GM18951 (cell line): Measurements from ENCODE around the gene AQP11.
A peak's percentile ranks its signal among the peaks of the same experiment; 100 is the strongest.
"Not testable (repeated sequence)": the region's sequence is repeated elsewhere in the genome, so short reads cannot be mapped to it uniquely, and the experiment has no call there.

Source experiments
- POLR2A ChIP-seq: IDR thresholded peaks from 4 replicates; pipeline ENCODE4 v1.6.1; 2011; ENCODE audit warnings: mild to moderate bottlenecking; ENCODE audit not compliant: insufficient read length, insufficient read depth; ENCODE audit errors: extremely low read depth
- in situ Hi-C: fragments of 300-500 bp; cut with MboI; formaldehyde crosslinking; loops from one replicate; pipeline ENCODE4 v1.12.0; 2022; ENCODE audit warnings: low sequenced_read_pairs, mixed read lengths, inconsistent platforms; ENCODE audit not compliant: unreplicated experiment

AQP11 gene

DNA sequence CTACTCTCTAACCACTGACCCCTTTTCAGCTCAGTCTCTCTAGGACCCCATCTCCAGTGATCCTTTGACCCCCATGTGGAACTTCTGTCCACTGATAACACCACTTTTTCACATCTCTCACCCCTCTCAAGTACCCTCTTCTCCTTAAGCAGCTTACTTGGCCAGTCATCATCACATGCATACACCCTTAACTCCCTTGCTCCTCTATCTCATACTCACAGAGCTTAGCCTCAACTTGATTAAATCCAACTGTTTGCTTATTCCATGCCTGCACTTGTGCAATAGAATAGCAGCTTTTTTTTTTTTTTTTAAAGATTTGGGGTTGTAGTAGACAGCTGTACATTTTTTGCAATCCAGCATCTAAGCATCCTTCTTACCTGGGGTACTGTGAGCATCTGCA is 22.2 kb downstream of the AQP11 start:
- in situ Hi-C loops = no loop called here
- no peak for TF ChIP-seq POLR2A

DNA sequence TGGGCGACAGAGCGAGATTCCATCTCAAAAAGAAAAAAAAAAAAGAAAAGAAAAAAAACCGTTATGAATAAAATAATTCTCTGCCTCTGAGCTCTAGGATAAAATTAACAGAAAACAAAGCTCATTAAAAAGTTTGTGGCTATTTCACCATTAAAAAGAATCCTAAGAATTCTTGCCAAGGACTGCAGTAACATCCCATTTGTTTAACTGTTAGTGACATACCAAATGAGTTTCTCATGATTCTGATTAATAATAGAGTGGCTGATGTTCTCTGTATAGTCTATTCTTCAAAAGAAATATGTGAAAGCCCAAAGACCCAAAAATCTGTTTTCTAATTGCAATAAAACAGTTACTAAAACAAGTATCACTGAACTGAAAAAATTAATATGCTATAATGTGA is 28.1 kb downstream of the AQP11 start:
- TF ChIP-seq POLR2A = no peak
- in situ Hi-C loops = no loop called here

DNA sequence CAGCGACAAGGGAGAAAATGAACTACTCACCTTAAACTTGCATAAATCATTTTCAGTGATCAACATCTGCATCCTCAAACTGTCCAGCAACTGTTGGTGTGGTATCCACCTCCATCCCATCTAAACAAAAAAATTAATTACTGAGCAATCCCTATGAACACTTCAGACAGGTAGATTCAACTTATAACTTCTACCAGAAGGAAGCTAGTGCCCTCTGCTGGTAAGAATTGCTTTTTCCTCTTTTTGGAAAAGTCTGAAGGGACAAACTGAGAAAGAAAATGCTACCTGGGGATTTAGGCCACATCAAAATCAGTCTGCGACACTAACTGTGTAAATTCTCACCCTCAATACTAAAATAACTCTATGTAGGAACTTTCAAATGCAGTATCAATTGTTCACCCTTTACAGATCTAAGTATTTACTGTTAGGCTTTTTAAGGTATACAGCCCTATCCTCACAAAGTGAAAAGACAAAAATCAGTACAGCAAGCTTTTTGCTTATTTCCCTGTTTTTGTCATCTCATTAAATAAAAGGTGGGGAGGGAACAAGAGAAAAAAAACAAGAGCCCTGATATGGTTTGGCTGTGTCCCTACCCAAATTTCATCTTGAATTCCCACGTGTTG is 29.9 kb downstream of the AQP11 start:
- in situ Hi-C loops = no loop called here
- TF ChIP-seq POLR2A = no peak

DNA sequence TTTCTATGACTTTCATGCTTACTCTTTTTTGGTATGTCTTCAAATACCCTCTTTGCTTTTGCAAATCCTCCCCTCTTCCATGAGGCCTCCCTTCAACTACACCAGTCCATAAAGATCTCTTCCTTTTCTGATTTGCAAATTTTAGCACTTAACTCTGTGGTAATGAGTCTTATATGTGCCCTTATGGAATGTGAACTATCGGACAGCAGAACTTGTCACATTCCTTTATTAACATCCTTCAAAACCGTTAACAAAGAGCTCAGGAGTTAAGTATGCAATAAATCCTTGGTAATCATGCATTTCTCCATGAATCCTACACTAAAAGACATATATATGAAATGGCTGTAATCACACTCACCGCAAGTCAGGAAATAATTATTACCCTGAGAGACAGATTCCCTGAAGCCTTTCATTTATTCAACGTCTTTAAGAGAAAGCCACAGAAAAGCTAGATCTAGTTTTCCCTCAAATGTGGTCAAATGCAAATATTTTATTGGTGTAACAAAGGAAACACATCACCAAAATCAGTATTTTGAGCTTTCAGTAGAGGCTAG is 40.5 kb downstream of the AQP11 start:
- TF ChIP-seq POLR2A = no peak
- in situ Hi-C loops = no loop called here

DNA sequence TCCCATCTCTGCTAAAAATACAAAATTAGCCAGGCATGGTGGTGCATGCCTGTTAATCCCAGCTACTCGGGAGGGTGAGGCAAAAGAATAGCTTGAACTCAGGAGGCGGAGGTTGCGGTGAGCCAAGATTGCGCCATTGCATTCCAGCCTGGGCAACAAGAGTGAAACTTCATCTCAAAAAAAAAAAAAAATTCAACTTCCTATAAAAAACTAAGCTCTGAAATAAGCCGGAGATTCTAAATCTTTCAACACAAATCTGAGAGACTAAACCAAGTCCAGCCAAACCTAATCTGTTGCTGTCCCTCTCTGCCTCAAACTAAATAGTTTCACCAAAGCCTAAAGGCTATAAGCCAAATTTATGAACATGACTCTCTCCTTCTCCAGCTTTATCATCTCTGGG is 44.2 kb downstream of the AQP11 start:
- in situ Hi-C loops = not testable (repeated sequence)

DNA sequence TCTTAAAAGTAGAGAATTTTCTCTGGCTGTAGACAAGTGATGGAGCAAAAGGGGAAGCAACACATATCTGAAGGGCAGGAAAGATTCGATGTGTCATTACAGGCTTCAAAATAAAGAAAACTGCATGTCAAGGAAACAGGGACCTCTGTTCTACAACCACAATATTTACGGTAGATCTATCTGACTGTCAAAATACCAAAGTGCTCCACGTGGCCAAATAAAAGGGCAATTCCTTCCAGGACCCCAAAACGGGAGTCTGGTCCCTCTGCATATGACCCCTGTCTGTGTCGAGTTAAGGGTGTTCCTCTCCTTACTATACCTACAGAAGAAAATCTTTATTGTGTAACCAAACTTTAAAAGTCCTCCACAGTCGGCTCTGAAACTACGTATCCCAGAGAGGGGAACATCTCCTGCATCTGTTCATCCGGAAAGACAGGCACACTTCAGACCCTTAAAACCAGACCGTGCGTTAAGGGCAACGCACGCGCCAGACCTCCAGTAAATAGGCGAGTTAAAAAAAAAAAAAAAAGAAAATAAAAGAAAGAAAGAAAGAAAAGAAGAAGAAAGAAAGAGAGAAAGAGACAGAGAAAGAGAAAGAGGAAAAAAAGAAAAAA is 47.1 kb downstream of the AQP11 start:
- in situ Hi-C loops = no loop called here
- no peak for TF ChIP-seq POLR2A

DNA sequence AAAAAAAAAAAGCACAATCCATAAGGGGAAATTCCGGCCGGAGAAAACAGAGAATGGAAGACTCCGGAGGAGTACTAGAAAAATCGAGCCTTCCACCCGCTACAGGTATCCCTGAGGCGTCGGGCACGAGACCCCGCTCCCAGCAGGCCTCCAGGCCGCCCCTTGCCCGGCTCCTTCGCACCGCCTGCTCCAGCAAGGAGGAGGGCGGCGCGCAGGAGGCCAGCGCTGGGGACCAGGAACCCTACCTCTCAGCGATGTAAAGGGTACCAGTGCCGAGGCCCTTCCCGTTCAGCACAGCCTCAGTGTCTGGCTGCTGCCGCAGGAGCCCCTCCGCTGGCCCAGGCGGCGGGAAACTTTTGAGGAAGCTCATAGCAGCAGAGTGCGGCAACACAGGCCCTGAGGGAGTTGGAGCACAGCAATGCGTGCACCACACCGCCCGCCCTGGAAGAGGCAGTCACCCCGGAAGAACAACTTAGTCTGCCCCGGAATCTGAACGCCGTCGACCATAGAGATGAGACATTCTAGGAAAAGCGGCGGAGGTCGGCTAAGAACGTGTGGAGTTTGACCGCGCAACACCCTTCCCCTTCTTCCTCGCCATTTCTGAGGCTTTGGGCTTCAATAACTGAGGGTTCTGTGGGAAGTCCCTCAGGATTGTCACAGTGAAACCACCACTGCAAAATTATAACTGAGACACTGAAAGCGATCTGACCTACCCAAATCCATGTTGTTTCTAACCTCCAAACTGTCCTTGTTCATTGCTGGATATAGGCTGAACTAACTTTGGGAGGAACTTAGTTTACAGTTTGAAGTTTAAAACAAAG is 47.8 kb downstream of the AQP11 start, which contains the start of gene CLNS1A:
Gene CLNS1A, minus strand, starts transcription at position 450 of the 821 bp plus-strand sequence. Its CDS starts 80 bp downstream, at position 370.
- peak; percentile 92 for TF ChIP-seq POLR2A
- in situ Hi-C loops = no loop called here

DNA sequence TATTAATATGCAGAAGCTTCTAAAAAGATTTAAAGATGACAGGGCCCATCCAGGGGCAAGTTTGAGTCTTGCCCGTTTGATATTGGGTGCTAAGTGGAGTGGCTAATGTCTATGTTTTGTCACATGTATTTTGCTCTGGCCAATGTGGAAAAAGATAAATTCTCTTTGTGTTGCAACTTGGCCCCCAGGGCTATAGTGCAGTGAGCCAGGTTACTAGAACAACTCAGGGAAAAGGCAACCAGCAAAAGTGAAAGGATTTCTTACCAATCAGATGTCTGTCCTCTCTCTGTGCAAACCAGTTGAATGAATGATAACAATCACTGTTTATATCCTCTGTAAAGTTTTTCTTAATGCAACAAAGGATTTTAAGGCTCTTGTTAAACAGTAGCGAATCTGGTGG is 52.5 kb downstream of the AQP11 start:
- in situ Hi-C loops = no loop called here
- no peak for TF ChIP-seq POLR2A

DNA sequence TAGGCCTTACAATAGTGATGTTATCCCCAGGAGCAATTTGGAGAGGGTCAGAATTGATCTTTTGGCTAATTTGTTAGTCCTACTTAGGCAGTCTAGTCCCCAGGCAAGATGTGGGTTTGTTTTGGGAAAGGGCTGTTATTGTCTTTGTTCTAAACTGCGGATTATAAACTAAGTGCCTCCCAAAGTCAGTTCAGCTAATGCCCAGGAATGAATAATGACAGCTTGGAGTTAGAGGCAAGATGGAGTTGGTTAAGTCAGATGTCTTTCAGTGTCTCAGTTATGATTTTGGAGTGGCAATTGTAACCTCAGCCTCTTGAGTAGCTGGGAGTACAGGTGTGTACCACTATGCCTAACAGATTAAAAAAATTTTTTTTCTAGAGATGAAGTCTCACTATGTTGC is 55.1 kb downstream of the AQP11 start:
- in situ Hi-C loops = no loop called here
- TF ChIP-seq POLR2A = no peak

DNA sequence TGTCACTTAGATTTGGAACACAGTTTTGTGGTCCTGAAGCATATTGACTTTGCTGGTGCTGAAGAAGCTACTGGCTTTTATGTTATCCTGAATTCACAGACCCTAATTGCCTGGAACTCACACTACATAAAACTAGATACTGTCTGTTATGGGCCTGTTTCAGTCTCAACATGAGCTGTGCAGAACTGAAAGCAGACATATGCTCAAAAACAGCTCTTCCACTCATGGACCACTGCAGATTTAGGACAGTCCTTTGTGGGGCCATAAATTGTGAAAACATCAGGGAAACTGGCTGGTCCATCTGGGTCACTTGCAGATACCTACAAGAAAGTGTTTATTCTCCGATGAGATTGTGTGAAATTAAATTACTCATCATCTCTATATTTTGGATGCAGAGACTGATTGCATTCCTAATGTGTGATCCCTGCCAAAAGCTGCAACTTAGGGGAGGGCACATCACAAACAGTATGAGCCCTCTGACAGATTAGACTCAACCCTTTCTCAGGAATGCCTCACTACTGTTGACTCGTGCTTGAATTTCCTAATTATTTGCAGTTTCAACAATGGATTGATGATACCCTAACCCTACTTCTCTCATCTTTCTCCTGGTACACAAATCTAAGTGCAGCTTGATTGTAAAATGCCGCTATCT is 58.0 kb downstream of the AQP11 start:
- in situ Hi-C loops = no loop called here
- TF ChIP-seq POLR2A = no peak

DNA sequence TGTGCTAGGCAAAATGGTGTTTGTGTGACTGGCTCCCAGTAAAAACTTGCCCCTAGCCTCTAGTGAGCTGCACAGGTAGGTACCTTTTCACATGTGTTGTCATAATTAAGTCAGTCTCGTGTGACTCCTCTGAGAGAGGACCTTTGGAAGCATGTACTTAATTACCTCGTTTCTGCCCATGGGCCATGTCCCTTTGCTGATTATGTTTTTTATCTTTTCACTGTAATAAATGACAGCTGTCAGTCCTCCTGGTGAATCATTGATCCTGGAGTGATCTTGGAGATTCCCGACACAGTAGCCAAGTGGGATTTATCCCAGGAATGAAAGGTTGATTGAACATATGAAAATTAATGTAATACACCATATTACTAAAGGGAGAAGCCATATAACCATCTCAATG is 60.4 kb downstream of the AQP11 start:
- in situ Hi-C loops = no loop called here
- no peak for TF ChIP-seq POLR2A

DNA sequence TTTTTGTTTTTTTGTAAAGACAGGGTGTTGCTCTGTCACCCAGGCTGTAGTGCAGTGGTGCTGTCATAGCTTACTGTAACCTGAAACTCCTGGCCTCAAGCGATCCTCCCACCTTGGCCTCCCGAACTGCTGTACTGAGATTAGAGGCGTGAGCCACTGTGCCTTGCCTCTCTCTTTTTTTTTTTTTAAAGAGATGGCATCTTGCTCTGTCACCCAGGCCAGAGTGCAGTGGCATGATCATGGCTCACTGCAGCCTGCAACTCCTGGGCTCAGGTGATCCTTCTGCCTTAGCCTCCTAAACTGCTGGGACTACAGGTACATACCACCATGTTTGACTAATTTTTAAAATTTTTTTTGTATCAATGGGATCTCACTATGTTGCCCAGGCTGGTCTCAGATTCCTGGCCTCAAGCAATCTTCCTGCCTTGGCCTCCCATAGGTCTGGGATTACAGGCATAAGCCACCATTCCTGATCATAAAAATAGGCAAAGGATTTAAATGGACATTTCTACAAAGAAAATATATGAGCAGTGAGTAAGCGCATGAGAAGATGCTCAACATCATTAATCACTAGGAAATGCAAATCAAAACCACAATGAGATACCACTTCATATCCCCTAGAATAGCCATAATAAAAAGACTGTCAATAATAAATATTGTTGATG is 65.1 kb downstream of the AQP11 start:
- in situ Hi-C loops = no loop called here
- TF ChIP-seq POLR2A = no peak

DNA sequence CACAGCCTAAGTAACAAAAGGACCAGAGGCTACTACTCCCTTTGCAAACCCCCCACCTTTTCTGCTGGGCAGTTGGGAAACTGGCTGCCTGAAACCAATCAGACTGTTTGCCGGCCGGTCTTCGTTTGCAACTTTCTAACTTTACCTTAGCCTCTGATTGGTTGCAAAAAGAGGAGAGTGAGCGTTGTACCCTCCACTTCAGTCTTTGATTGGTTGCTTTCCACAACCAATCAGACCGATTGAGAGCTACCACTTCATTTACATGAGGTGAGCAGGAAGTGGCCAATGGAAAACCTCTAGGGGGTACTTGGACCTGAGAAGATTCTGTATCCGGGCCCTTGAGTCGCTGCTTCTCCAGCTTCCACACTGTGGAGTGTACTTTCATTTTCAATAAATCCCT is 66.6 kb downstream of the AQP11 start:
- in situ Hi-C loops = no loop called here
- TF ChIP-seq POLR2A = no peak
